Loucy (cell line): ENCODE measurements around the gene CMTR1.

ENCODE experiments used
- H2AFZ ChIP-seq: fragments of 200-600 bp; sonication (generic); 2 replicates; pipeline ENCODE4 v1.6.0; 2016; ENCODE audit warnings: antibody characterized with exemption, mild to moderate bottlenecking, low read length, moderate library complexity
- H3F3A ChIP-seq: fragments of 200-600 bp; 2 replicates; pipeline ENCODE4 v1.6.0; 2016; ENCODE audit warnings: antibody characterized with exemption, low read depth, mild to moderate bottlenecking
- H3K27me3 ChIP-seq: fragments of 200-600 bp; sonication (generic); 2 replicates; pipeline ENCODE4 v1.6.1; 2014; ENCODE audit warnings: low read length, mild to moderate bottlenecking; ENCODE audit not compliant: insufficient read depth, poor library complexity, severe bottlenecking
- H3K36me3 ChIP-seq: fragments of 200-600 bp; sonication (generic); 2 replicates; pipeline ENCODE4 v1.6.1; 2016; ENCODE audit warnings: low read length; ENCODE audit not compliant: insufficient read depth
- H3K4me1 ChIP-seq: fragments of 200-600 bp; sonication (generic); 2 replicates; pipeline ENCODE4 v1.5.1; 2014; ENCODE audit warnings: low read length, mild to moderate bottlenecking; ENCODE audit not compliant: insufficient read depth, poor library complexity, severe bottlenecking
- H3K4me2 ChIP-seq: fragments of 200-600 bp; sonication (generic); 2 replicates; pipeline ENCODE4 v1.6.0; 2014; ENCODE audit warnings: antibody characterized with exemption, low read length, low read depth, mild to moderate bottlenecking; ENCODE audit not compliant: poor library complexity, severe bottlenecking
- H3K4me3 ChIP-seq: fragments of 200-600 bp; sonication (generic); 2 replicates; pipeline ENCODE4 v1.5.1; 2014; ENCODE audit warnings: low read length, mild to moderate bottlenecking, mixed read lengths; ENCODE audit not compliant: poor library complexity, severe bottlenecking
- H3K79me2 ChIP-seq: fragments of 200-600 bp; sonication (generic); 2 replicates; pipeline ENCODE4 v1.6.1; 2014; ENCODE audit warnings: low read length; ENCODE audit not compliant: insufficient read depth
- H3K9ac ChIP-seq: fragments of 200-600 bp; sonication (generic); 2 replicates; pipeline ENCODE4 v1.6.0; 2014; ENCODE audit warnings: mild to moderate bottlenecking, low read depth, low read length, moderate library complexity; ENCODE audit not compliant: poor library complexity, severe bottlenecking
- H3K9me2 ChIP-seq: fragments of 200-600 bp; sonication (generic); replicated peaks from 2 replicates; pipeline ENCODE4 v1.6.1; 2016; ENCODE audit warnings: low read depth, low read length, mixed read lengths
- H3K9me3 ChIP-seq: fragments of 200-600 bp; sonication (generic); 2 replicates; pipeline ENCODE4 v1.6.1; 2014; ENCODE audit warnings: mild to moderate bottlenecking, antibody characterized with exemption, low read length, low read depth; ENCODE audit not compliant: insufficient read depth
- H4K20me1 ChIP-seq: fragments of 200-600 bp; sonication (generic); 2 replicates; pipeline ENCODE4 v1.6.0; 2014; ENCODE audit warnings: antibody characterized with exemption, low read length, mild to moderate bottlenecking; ENCODE audit not compliant: insufficient read depth, poor library complexity, severe bottlenecking
- EZH2phosphoT487 ChIP-seq: fragments of 200-600 bp; IDR thresholded peaks from 2 replicates; pipeline ENCODE4 v1.6.1; 2018; ENCODE audit warnings: antibody characterized with exemption, mild to moderate bottlenecking, moderate library complexity, borderline replicate concordance
- TF ChIP-seq, protein P1 (sequence below): fragments of 200-600 bp; sonication (generic); conservative IDR thresholded peaks from 2 replicates; pipeline ENCODE4 v1.5.1; 2014; ENCODE audit warnings: mild to moderate bottlenecking, antibody characterized with exemption, low read length

The CMTR1 gene

DNA sequence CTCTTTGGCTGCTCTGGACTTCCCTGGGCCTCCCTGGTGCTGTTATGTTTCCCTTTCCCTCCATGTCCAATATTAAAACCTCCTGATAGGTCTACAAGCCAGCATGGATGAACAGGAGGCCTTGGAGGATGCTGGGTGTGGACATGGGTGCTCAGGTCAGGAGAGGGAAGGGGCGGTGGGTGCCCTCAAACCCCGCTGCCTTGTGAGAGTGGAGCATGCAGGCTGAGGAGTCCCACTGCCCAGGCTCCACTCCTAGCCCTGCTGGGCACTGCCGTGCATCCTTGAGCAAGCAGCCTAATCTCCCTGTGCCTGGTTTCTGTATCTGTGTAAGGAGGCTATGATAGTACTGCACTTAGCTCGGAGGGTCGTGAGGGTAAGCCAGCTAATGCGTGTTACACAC lies 85.1 kb downstream of the CMTR1 start:
- no peaks in the 10 kb centered on the region for H3K36me3 ChIP-seq
- no peaks in the 10 kb centered on the region for H4K20me1 ChIP-seq
- H3K4me2 ChIP-seq: peak overlapping the region; percentile 76
- peak overlapping the region; percentile 86 for H3K9ac ChIP-seq
- no peaks in the 10 kb centered on the region for H3K9me3 ChIP-seq
- TF ChIP-seq, protein P1, sequence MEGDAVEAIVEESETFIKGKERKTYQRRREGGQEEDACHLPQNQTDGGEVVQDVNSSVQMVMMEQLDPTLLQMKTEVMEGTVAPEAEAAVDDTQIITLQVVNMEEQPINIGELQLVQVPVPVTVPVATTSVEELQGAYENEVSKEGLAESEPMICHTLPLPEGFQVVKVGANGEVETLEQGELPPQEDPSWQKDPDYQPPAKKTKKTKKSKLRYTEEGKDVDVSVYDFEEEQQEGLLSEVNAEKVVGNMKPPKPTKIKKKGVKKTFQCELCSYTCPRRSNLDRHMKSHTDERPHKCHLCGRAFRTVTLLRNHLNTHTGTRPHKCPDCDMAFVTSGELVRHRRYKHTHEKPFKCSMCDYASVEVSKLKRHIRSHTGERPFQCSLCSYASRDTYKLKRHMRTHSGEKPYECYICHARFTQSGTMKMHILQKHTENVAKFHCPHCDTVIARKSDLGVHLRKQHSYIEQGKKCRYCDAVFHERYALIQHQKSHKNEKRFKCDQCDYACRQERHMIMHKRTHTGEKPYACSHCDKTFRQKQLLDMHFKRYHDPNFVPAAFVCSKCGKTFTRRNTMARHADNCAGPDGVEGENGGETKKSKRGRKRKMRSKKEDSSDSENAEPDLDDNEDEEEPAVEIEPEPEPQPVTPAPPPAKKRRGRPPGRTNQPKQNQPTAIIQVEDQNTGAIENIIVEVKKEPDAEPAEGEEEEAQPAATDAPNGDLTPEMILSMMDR: no peak
- no peak for TF ChIP-seq EZH2phosphoT487
- peaks cover 6% of the 10 kb centered on the region; the same call in 1 of the 2 replicates for H3K79me2 ChIP-seq
- H2AFZ ChIP-seq: no peak overlapping the region
- H3K9me2 ChIP-seq: no peaks in the 10 kb centered on the region
- no peaks in the 10 kb centered on the region for H3K27me3 ChIP-seq
- H3F3A ChIP-seq: peaks cover 11% of the 10 kb centered on the region; the same call in 1 of the 2 replicates
- peak overlapping the region; percentile 72 for H3K4me3 ChIP-seq
- peaks cover 62% of the 10 kb centered on the region for H3K4me1 ChIP-seq

DNA sequence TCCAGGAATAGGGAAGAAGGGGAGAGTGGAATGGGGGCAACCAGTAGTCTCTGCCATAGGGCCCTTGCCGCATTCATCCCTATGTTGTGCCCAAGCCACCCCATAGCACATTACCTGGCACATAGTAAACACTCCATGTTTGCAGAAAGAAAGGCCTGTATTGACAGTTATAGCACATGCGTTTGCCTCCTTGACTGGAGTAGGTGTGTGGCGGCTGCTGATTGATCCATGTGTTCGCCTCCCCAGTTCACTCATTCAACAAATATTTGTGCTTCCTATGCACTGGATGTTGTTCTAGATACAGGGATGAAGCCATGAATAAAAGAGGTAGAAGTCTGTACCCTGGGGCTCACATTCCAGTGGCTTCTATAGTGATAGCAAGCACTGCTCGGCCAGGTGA lies 86.4 kb downstream of the CMTR1 start:
- Histone ChIP-seq H3K9me3 (no peaks in the 10 kb centered on the region), H3K36me3 (no peaks in the 10 kb centered on the region), H3K9me2 (no peaks in the 10 kb centered on the region), H4K20me1 (no peaks in the 10 kb centered on the region), H3K4me3 (no peak overlapping the region), H3K4me2 (no peak overlapping the region), H3K27me3 (no peaks in the 10 kb centered on the region), H3F3A (peaks cover 11% of the 10 kb centered on the region; the same call in 1 of the 2 replicates), H3K4me1 (peaks cover 50% of the 10 kb centered on the region), H3K9ac (no peak overlapping the region), H3K79me2 (peaks cover 6% of the 10 kb centered on the region; the same call in 1 of the 2 replicates), H2AFZ (no peak overlapping the region)
- no peak for TF ChIP-seq EZH2phosphoT487
- TF ChIP-seq, protein P1: no peak

DNA sequence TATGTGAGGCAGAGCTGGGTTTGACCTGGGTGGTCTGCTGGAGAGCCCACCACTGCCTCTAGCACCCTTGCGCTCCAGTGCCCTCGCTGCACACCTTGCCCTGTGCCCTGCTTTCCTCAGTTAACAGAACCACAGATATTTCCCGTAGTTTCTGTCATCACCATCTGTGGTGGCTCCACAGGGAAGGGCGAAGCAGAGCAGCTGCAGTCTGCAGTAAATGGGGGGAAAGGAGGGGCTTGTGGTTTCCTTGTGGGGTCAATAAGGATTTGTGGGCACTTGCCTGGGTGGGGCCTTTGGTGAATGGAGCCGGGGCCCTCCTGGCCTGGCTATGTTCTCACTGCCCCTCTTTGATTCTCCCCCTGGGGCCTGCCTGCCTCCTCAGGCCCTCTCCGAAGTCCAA lies 87.9 kb downstream of the CMTR1 start:
- H3K4me3 ChIP-seq: no peak overlapping the region
- H3K9ac ChIP-seq: no peak overlapping the region
- H3K36me3 ChIP-seq: no peaks in the 10 kb centered on the region
- H4K20me1 ChIP-seq: no peaks in the 10 kb centered on the region
- no peak overlapping the region for H2AFZ ChIP-seq
- no peaks in the 10 kb centered on the region for H3K27me3 ChIP-seq
- H3F3A ChIP-seq: peaks cover 6% of the 10 kb centered on the region; the same call in 1 of the 2 replicates
- H3K4me2 ChIP-seq: peak overlapping the region; percentile 28
- no peaks in the 10 kb centered on the region for H3K79me2 ChIP-seq
- H3K4me1 ChIP-seq: peaks cover 36% of the 10 kb centered on the region
- no peak for TF ChIP-seq EZH2phosphoT487
- TF ChIP-seq, protein P1: no peak
- no peaks in the 10 kb centered on the region for H3K9me3 ChIP-seq
- no peaks in the 10 kb centered on the region for H3K9me2 ChIP-seq
